ENCODE measurements around the gene CDC25A.
A peak's percentile ranks its signal among the peaks of the same experiment; 100 is the strongest.
"Not testable (repeated sequence)": the region's sequence is repeated elsewhere in the genome, so short reads cannot be mapped to it uniquely, and the experiment has no call there.

The CDC25A gene

DNA sequence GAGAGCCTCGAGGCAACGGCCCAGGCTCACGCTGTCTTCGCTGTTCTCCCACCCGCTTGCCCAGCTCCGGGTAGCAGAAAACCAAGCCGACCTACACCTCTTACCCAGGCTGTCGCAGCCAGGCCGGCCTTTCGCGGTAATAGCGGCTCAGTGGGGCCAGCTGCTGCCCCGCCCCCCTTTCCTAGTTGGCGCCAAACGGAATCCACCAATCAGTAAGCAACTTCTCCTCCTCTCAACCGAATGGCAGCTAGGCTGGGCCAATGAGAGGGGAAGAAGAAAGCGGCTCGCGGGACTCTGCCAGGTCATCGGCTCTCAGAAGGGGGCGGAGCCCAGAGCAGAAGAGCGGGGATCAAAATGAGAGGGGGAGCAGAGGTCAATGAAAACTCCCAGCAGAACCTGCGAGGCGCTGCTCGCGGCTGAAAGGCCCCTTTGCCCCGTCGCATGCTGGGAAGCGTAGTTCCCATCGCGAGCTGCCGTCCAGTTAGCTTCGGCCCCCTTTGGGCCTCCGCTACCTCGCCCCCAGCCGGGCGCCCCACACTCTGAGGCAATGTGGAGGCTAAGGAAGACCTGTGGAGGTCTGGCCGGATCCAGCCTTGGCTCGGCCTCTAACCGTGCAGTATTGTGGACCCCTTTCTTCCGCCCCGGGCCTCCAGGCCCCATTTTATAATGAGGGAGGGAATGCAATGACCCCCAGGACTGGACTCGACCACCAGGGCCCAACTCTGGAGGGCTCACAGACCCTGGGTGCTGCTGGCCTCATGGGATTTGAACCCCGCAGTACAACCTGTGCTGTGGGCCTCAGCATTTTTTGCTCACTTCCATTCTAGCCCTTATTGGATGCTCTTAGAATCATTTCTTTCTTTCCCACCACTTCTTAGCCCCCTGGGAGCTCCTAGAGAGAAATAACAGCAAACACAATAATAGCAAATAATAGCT is at the start of gene CDC25A:
Gene CDC25A, minus strand, starts transcription at position 152 of the 936 bp plus-strand sequence. CDS start 470 bp downstream, outside the sequence.
- peak; percentile 91 for FAIRE-seq
- peak; percentile 98 for DNase-seq (ENCODE audit: low spot score)

DNA sequence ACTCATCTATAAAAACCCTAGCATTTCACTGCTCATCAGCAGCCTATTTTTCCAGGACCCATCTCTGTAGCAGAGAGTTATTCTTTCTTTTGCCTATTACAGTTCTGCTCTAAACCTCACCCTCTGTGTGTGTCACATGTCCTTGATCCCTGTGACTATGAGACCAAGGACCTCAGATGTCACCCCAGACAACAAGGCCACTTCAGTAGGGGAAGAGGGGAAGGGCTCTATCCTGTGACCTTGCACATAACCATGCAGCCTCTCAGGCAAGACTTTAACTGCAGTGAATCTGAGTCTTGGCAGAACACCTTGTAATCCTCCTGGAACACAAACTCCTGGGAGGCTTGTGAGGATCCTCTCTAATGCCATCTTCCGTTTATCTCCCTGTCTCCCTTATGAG is 48.3 kb upstream of the CDC25A start:
- no peak for FAIRE-seq
- no peak for DNase-seq (ENCODE audit: low spot score)

DNA sequence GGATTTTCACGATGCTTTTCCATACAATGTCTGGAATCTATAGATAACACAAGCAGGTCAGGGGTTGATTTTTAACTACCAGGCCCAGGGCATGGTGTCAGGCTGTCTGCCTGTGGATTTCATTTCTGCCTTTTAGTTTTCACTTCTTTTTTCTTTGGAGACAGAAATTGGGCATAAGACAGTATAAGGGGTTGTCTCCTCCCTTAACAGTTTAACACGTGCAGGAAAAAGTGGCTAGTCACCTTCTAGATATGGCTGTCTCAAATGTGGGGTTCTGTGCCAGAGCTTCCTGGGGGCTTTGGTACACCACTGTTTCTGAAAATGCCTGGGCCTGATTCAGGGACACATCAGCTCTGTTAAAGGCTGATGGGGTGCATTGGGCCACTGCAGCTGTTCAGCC is 45.3 kb upstream of the CDC25A start:
- FAIRE-seq (no peak), DNase-seq (ENCODE audit: low spot score) (no peak)

DNA sequence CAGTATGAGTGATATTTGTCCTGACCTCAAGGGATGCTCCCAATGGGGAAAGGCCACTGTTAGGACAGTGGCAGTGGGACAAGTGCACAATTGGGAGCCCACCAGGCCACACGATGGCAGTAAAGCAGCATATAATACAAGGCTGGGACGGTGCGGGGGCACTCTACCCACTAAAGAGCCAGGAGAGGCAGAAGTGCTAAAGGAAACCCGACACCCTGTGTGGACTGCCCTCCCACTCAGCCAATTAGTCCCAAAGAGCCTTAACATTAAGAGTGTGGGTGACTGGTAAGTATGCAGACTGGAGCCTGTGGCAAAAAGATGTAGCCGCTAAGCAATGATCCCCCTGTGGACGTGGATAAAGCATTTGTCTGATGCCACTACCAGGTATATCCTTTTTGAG is 44.5 kb upstream of the CDC25A start:
- peak; percentile 32 for DNase-seq (ENCODE audit: low spot score)
- no peak for FAIRE-seq

DNA sequence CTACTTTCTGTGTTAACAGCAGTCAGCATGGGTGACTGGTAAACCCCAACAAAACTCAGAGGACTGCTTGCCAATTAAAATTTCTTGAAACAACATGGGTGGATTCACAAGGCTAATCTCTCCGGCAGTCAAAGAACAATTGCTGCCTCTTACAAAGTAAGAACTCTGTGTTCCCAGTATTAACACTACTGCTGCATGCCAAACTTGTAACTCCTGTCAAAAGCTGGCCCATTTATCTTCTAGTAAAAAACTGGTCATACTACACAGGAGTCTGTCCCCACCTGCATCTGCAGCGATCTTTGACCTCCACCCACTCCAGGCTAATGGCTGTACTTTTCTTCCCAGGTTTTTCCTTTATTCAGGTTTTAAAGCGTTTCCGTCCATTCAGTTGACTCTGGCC is 44.0 kb upstream of the CDC25A start:
- no peak for FAIRE-seq
- no peak for DNase-seq (ENCODE audit: low spot score)

DNA sequence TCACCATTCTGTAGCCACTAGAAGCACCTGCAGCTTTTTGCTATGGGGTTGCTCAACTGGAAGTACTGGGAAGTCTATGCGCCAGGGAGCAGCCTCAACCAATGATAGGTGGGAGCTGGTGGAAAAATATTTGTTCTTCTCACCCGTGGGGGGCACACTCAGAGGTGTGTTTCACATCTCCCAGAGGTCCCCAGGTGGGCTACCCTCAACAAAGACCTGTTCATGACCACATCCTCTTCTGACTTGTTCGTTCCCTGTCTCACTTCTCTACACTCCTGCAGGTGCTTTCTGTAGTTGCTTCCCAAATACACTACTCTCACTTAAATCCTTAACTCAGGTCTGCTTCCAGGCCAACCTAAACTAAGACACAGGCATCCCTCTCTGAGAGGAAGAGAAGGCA is 38.7 kb upstream of the CDC25A start:
- DNase-seq (ENCODE audit: low spot score) (no peak), FAIRE-seq (no peak)

DNA sequence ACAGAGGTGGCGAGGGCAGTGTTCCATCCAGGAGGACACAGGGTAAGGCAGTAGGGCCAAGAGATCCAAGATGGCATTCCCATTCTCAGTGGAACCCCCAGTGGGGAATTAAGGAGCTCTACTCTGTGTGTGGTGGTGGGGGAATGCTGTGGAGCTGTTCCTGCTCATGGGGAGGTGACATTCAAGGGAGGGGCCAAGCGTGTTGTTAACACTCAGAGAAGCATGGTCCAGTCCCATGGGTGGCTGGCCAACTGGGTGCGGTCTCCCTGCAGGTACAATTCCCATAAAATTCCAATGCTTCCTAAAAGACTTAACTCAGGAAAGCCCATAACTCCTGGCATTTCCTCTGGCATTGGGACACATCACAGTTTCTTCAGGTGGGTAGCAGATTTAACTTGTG is 37.4 kb upstream of the CDC25A start:
- DNase-seq (ENCODE audit: low spot score): no peak
- FAIRE-seq: no peak

DNA sequence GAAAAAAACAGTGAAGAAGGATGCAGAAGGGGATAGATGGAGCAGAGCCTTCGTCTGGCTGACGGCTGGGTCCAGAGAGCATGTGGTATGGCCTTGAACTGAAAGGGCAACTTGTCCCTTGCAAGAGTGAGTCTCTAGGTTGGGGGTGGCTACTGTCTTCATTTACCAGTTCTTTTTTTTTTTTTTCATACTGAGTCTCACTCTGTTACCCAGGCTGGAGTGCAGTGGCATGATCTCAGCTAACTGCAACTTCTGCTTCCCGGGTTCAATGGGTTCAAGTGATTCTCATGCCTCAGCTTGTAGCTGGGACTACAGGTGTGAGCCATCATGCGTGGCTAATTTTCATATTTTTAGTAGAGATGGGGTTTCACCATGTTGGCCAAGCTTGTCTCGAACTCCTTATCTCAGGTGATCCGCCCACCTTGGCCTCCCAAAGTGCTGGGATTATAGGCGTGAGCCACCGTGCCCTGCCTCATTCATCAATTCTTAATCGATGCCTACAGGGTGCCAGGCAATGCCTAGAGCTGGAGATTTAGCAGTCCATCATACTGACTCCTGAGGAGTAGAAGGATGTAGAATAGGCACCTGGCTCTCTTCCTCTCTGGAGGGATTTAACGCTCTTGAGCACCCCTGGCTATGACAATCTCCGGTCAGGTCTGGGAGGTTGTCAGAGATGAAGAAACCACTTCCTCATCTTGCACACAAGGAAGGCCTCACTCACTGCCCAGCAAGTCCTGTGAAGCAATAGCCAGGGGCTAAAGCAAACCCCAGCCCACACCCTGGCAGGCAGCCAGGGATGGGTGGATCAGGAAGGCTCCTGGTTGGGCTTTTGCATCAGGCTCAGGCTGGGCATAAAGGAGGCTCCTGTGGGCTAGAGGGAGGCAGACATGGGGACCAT is 34.6 kb upstream of the CDC25A start, which contains the start of gene CAMP:
Gene CAMP, plus strand, starts transcription at position 880 of the 898 bp plus-strand sequence. Its CDS starts 17 bp downstream, at position 897.
- FAIRE-seq: no peak
- no peak for DNase-seq (ENCODE audit: low spot score)

DNA sequence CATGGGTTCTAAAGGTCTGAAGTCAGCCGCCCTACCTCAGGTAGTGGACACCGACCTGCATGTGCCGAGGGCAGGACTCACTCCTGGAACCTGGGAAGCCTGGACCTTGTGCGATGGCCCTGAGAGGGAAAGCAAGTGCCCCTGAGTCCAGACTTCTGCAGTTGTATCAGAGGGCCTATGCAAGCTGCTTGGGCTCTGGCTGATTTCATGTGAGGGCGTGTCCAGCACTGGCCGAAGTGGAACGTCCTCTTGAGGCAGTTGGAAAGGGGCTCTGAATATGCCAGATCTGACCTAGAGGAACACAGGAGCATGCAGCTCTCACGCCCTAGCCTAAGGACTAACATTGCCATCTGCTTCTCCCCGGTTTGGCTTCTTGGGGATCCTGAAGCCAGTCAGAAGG is 32.5 kb upstream of the CDC25A start:
- no peak for FAIRE-seq
- DNase-seq (ENCODE audit: low spot score): no peak

DNA sequence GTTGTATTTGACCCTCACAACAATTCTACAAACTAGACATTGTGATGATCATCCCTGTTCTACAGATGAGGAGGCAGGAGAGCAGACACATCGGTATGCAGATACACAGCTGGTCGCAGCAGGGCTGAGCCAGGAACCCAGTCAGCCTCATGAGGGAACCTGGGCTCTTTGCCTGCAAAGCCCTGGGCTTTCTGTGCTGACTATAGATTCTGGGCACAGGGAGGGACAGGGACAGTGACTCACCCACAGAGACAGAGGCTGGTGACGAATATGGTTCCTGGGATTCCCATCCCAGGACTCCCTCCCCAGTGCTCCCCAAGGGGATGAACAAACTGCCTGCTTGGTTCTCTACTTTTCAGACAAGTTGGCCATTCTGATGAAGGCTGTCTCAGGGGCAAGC is 31.3 kb upstream of the CDC25A start:
- DNase-seq (ENCODE audit: low spot score) (no peak), FAIRE-seq (no peak)

DNA sequence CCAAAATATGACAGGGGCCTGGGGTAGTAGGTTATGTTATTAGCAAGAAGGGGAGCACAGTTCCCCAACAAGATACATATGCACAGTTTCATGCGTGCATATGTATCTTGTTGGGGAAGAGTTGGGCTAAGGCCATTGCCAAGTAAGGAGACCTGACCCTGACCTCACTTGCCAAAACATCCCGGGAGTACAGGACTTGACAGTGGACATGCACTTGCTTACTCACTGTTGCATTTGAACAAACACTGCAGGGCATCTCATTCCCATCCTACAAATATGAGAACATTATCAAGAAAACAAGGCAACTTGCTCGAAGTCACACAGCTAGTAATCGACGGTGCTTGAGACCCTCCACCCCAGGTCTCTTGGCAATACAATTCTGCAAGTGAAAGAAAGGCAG is 30.3 kb upstream of the CDC25A start:
- no peak for FAIRE-seq

DNA sequence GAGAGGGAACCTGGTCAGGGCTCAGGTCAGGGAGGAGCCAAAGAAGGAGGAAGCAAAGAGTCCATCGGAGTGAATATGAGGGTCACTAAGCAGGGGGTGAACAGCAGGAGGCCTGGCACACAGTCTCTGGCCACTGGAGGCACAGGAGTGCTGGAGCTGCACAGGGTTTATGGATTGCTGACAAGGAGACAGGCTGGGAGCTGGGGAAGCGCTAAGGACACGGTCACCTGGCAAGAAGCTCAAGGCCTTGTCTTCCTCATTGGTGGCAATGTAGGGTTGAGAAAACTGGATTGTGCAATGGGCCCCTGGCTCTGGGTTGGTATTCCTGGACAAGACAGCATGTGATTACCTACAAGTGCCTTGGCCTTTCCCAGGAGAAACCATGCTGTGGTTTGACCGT is 29.2 kb upstream of the CDC25A start:
- FAIRE-seq: no peak

More for the DNA sequence above, 30.3 kb upstream of the CDC25A start:
- no peak for DNase-seq (ENCODE audit: low spot score)

DNA sequence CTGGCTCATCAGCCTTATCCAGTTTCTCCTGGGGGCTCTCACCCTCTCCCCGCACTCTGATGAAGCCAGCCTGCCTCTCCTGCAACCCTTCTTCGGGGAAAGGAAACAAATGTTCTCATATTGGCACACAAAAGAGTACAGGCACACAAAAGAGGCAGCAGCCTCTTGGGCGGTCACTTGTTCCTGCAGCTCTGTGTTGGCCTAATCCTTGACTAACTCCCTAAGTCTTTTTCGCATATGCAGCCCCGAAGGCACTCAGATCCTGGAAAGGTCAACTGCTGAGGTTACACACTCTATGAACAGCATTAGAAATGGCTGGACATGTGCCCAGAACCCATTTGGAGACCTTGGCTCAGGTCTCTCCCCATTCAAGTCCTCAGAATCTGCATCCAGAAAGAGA is 27.7 kb upstream of the CDC25A start:
- FAIRE-seq (no peak), DNase-seq (ENCODE audit: low spot score) (no peak)

More for the DNA sequence above, 29.2 kb upstream of the CDC25A start:
- no peak for DNase-seq (ENCODE audit: low spot score)

DNA sequence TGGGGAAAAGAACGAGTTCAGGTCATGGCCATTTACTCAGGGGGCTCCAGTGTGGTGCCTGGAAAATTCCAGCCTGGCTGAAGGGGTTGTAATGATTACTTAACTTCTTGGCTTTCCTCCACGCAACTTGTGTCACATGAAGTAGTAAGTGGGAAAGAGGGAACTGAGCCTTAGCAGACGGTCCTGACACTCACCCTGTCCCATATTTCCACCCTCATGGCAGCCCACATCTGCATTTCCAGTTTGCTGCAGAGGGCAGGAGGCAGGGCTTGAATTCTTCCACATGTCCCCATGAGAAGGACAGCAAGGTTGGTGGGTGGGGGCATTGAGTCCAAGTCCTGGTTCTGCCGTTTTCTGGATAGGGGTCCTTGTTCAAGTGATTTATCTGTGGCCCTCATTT is 27.2 kb upstream of the CDC25A start:
- DNase-seq (ENCODE audit: low spot score): no peak
- FAIRE-seq: no peak

DNA sequence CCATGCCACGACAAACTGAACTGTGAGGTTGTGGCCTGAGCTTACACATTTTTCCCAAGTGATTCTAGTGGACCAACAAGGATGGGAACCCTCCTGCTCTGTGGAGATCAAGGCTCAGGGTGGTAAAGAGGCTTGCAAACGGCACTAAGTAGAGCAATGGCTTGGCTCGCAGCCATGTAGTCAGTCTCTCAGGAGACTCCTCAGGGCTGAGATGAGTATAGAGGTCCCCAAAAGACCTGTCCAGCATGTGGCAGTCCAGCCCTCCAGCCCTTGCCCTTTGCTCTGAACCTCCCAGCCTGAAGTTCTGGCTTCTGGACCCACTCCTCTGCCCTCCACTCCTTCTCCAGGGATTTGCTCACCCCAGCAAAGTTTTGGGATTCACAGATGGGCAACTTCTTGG is 26.8 kb upstream of the CDC25A start:
- no peak for DNase-seq (ENCODE audit: low spot score)
- FAIRE-seq: no peak

DNA sequence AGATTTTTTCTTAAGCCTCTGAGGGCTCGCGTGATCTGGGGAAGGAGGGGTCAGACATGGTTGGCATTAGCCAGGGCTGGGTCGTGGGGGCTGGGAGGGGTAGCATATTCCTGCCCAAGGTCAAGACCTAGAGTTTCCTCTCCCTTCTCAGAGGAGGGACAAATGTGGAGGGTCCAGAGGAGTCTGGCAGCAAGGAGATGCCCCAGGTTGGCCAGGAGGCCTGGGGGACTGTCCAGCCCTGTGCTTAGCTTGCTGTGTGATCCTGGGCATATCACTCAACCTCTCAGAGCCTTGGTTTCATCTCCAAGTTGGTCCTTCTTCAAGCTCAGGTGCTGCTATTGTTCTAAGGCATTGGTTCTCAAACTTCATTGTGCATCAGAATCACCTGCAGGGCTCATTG is 26.0 kb upstream of the CDC25A start:
- FAIRE-seq (no peak), DNase-seq (ENCODE audit: low spot score) (no peak)

DNA sequence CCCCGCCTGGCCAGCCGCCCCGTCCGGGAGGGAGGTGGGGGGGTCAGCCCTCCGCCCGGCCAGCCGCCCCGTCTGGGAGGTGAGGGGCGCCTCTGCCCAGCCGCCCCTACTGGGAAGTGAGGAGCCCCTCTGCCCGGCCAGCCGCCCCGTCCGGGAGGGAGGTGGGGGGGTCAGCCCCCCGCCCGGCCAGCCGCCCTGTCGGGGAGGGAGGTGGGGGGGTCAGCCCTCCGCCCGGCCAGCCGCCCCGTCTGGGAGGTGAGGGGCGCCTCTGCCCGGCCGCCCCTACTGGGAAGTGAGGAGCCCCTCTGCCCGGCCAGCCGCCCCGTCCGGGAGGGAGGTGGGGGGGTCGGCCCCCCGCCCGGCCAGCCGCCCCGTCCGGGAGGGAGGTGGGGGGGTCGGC is 23.6 kb upstream of the CDC25A start:
- DNase-seq (ENCODE audit: low spot score); FAIRE-seq: not testable (repeated sequence)

DNA sequence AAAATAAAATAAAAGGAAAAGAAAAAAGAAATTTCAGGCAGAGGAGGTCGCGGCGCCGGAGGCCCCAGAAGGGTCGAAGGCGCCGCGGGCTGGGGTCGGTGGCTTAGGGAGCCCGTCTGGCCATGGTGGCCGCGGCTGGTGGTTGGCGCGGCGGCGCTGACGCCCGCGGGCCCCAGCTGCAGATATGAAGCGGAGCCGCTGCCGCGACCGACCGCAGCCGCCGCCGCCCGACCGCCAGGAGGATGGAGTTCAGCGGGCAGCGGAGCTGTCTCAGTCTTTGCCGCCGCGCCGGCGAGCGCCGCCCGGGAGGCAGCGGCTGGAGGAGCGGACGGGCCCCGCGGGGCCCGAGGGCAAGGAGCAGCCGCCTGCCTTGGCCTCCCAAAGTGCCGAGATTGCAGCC is 22.3 kb upstream of the CDC25A start:
- not testable (repeated sequence) for DNase-seq (ENCODE audit: low spot score); FAIRE-seq

DNA sequence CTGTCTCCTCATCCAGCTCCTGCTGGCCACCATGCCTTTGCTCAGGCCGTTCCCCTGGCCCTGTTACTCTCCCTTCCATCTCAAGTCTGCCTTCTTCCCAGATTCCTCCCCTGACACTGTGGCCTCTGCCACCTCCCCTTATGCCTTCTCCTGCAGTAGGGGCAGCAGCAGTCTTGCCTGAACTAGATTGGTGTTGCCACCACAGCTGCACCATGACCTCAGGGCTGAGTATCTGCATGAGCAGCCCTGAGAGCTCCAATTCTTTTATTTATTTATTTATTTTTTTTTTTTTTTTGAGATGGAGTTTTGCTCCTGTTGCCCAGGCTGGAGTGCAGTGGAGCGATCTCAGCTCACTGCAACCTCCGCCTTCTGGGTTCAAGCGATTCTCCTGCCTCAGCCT is 21.2 kb upstream of the CDC25A start:
- FAIRE-seq (no peak), DNase-seq (ENCODE audit: low spot score) (no peak)

DNA sequence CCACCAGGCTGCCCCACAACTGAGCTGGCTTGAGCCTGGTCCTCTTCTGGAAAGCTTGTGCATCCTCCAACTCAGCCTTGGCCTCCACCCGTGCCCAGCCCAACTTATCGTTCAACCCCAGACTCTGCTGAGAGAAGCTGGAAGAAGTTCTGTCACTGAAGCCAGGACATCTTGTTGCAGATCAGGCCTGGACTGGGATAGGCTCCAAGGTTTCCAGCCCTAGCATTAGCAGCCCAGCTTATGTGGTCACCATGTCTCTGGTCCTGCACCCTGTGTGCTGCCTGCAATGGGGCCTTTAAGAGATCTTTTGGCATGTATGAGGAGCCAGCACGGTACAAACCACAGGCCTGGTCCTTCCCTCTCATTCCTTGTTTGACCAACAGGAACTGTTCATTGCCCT is 19.9 kb upstream of the CDC25A start:
- no peak for DNase-seq (ENCODE audit: low spot score)
- FAIRE-seq: no peak

DNA sequence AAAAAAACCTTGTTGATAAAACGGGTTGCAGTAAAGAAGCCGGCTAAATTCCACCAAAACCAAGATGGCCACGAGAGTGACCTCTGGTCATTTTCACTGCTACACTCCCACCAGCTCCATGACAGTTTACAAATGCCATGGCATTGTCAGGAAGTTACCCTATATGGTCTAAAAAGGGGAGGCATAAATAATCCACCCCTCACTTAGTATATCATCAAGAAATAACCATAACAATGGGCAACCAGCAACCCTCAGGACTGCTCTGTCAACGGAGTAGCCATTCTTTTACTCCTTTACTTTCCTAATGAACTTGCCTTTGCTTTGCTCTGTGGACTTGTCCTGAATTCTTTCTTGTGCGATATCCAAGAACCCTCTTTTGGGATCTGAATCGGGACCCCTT is 14.4 kb upstream of the CDC25A start:
- DNase-seq (ENCODE audit: low spot score): no peak
- FAIRE-seq: no peak

DNA sequence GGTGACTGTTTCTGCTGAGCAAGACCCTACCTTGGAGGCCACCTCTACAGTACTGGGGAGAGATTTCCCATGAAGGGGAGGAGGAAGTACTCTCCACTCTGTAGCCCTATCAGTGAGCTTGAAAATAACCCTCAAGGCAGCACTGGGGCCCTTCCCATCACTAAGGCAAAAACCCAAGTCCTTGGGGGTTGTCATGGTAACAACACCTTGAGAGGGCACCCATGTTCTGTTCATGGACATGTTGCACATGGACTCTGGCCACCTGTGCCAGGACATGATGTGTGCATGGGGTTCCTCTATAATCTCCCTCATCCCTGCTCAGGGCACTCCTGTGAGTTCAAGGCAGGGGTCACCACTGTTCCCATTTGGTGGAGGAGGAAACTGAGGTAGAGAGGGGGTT is 10.9 kb upstream of the CDC25A start:
- DNase-seq (ENCODE audit: low spot score) (no peak), FAIRE-seq (no peak)
